Medulla oblongata (tissue), 1 donor: ENCODE results near the gene HESX1.

Source experiments
- DNase-seq: peaks from one replicate; pipeline ENCODE4 v3.0.0-alpha.2; 2015; ENCODE audit errors: extremely low spot score

Gene HESX1

GRCh38 chr3:57199895-57200297 is at the start of gene HESX1:
Gene HESX1, minus strand, starts transcription at chr3:57199978. Its CDS starts 60 bp downstream, at chr3:57199918.
- DNase-seq: no peak

- no peak for DNase-seq
These were observed 45.2 kb upstream of the HESX1 start for GRCh38 chr3:57244946-57245345.

GRCh38 chr3:57234613-57235575 is 35.1 kb upstream of the HESX1 start:
- DNase-seq: no peak

GRCh38 chr3:57233799-57234198 is 34.0 kb upstream of the HESX1 start:
- no peak for DNase-seq

- no peak for DNase-seq
These were observed 30.2 kb upstream of the HESX1 start for GRCh38 chr3:57230006-57230405.

- DNase-seq: peak; percentile 73
These were observed 28.4 kb upstream of the HESX1 start for GRCh38 chr3:57227930-57228751.

GRCh38 chr3:57227204-57227929 is 27.6 kb upstream of the HESX1 start, which contains the start of gene APPL1:
Gene APPL1, plus strand, starts transcription at chr3:57227729. Its CDS starts 155 bp downstream, at chr3:57227884.
- peak; percentile 97 for DNase-seq

- DNase-seq: peak; percentile 26
These were observed 26.4 kb upstream of the HESX1 start for GRCh38 chr3:57226176-57226575.

GRCh38 chr3:57224856-57225255 is 25.1 kb upstream of the HESX1 start:
- no peak for DNase-seq

- DNase-seq: peak; percentile 26
These were observed 22.1 kb upstream of the HESX1 start for GRCh38 chr3:57221883-57222282.

- DNase-seq: no peak
These were observed 6.6 kb upstream of the HESX1 start for GRCh38 chr3:57206423-57206822.

GRCh38 chr3:57194641-57195040 is 5.1 kb downstream of the HESX1 start:
- no peak for DNase-seq

- DNase-seq: no peak
These were observed 7.8 kb downstream of the HESX1 start for GRCh38 chr3:57192028-57192427.

- DNase-seq: no peak
These were observed 15.3 kb downstream of the HESX1 start for GRCh38 chr3:57184526-57184925.

GRCh38 chr3:57179580-57180410 is 20.0 kb downstream of the HESX1 start:
- DNase-seq: no peak

GRCh38 chr3:57176045-57176444 is 23.7 kb downstream of the HESX1 start:
- DNase-seq: no peak

- DNase-seq: no peak
These were observed 26.1 kb downstream of the HESX1 start for GRCh38 chr3:57173687-57174086.

- DNase-seq: no peak
These were observed 28.8 kb downstream of the HESX1 start for GRCh38 chr3:57170946-57171345.

- DNase-seq: peak; percentile 79
These were observed 29.7 kb downstream of the HESX1 start for GRCh38 chr3:57169872-57170623.

GRCh38 chr3:57169108-57169507 is 30.7 kb downstream of the HESX1 start:
- no peak for DNase-seq
